Astrocyte (in vitro differentiated cells and primary cell): Measurements from ENCODE around the gene TNFRSF12A. TPM values are rescaled to one million over a fixed set of nuclear protein-coding genes. Genes with fewer than 3 reads are reported as not detected.

Source experiments
- DNase-seq: peaks from one replicate; pipeline ENCODE4 v3.0.0-alpha.2; 2010; ENCODE audit warnings: low read depth
- FAIRE-seq: peaks from 2 replicates; lab custom pipeline; 2011; peaks lifted over from hg19 to GRCh38; lab: Jason Lieb, UNC
- H2AFZ ChIP-seq: 2 replicates; pipeline ENCODE4 v1.6.0; 2012; ENCODE audit warnings: low read depth, low read length, inconsistent platforms
- H3K27ac ChIP-seq: 2 replicates; pipeline ENCODE4 v1.5.1; 2011; ENCODE audit warnings: low read depth, low read length, inconsistent platforms
- H3K27me3 ChIP-seq: 2 replicates; pipeline ENCODE4 v1.6.0; 2011; ENCODE audit warnings: low read length, inconsistent platforms; ENCODE audit not compliant: insufficient read depth
- H3K36me3 ChIP-seq: 2 replicates; pipeline ENCODE4 v1.5.1; 2011; ENCODE audit warnings: low read length, inconsistent platforms; ENCODE audit not compliant: insufficient read depth
- H3K4me1 ChIP-seq: 2 replicates; pipeline ENCODE4 v1.5.1; 2011; ENCODE audit warnings: low read length, inconsistent platforms; ENCODE audit not compliant: insufficient read depth
- H3K4me2 ChIP-seq: 2 replicates; pipeline ENCODE4 v1.6.0; 2012; ENCODE audit warnings: low read length, inconsistent platforms
- H3K4me3 ChIP-seq: 2 replicates; pipeline ENCODE4 v1.5.1; 2011; ENCODE audit warnings: low read depth, mild to moderate bottlenecking, low read length, inconsistent platforms; ENCODE audit not compliant: insufficient read depth
- H3K79me2 ChIP-seq: 2 replicates; pipeline ENCODE4 v1.6.0; 2012; ENCODE audit warnings: mild to moderate bottlenecking, low read length, inconsistent platforms; ENCODE audit not compliant: insufficient read depth
- H3K9ac ChIP-seq: 2 replicates; pipeline ENCODE4 v1.6.0; 2012; ENCODE audit warnings: mild to moderate bottlenecking, low read length, inconsistent platforms
- H3K9me3 ChIP-seq: 2 replicates; pipeline ENCODE4 v1.5.1; 2012; ENCODE audit warnings: low read depth, mild to moderate bottlenecking, low read length, inconsistent platforms; ENCODE audit not compliant: insufficient read depth
- H4K20me1 ChIP-seq: 2 replicates; pipeline ENCODE4 v1.6.0; 2012; ENCODE audit warnings: low read length, inconsistent platforms; ENCODE audit not compliant: insufficient read depth
- H3K27ac Mint-ChIP-seq: one replicate; pipeline ENCODE4 v1.8.0; 2021; ENCODE audit warnings: mild to moderate bottlenecking, mixed read lengths; ENCODE audit not compliant: unreplicated experiment
- H3K27me3 Mint-ChIP-seq: one replicate; pipeline ENCODE4 v1.8.0; 2021; ENCODE audit warnings: low read depth, mixed read lengths; ENCODE audit not compliant: unreplicated experiment
- H3K36me3 Mint-ChIP-seq: one replicate; pipeline ENCODE4 v1.8.0; 2021; ENCODE audit warnings: low read depth, mixed read lengths; ENCODE audit not compliant: unreplicated experiment
- H3K4me1 Mint-ChIP-seq: one replicate; pipeline ENCODE4 v1.8.0; 2021; ENCODE audit warnings: low read depth, mixed read lengths; ENCODE audit not compliant: unreplicated experiment
- H3K4me3 Mint-ChIP-seq: one replicate; pipeline ENCODE4 v1.8.0; 2021; ENCODE audit warnings: mild to moderate bottlenecking, moderate library complexity, mixed read lengths; ENCODE audit not compliant: unreplicated experiment
- H3K9me3 Mint-ChIP-seq: one replicate; pipeline ENCODE4 v1.8.0; 2021; ENCODE audit warnings: mild to moderate bottlenecking, mixed read lengths; ENCODE audit not compliant: unreplicated experiment
- CTCF ChIP-seq: IDR thresholded peaks from 2 replicates; pipeline ENCODE4 v1.5.1; 2011; ENCODE audit warnings: low read depth, mild to moderate bottlenecking, inconsistent platforms, low read length, moderate library complexity; ENCODE audit not compliant: insufficient read depth
- EZH2 ChIP-seq: IDR thresholded peaks from 2 replicates; pipeline ENCODE4 v1.6.1; 2012; ENCODE audit warnings: mild to moderate bottlenecking, low read length, inconsistent platforms; ENCODE audit not compliant: insufficient read depth
- total RNA-seq: library from RNA; stranded (reverse); gene quantifications from 2 replicates; pipeline ENCODE4 v1.2.1, GENCODE V29; 2021

Gene TNFRSF12A
- total RNA-seq, 1 donor from 2014 or later: 262 TPM

- peaks cover 6% of the 10 kb centered on the region for H3K36me3 Mint-ChIP-seq
- no peaks in the 10 kb centered on the region for H3K36me3 ChIP-seq
- FAIRE-seq: no peak
- no peak overlapping the region for H3K9ac ChIP-seq
- H3K79me2 ChIP-seq: no peaks in the 10 kb centered on the region
- peak overlapping the region; percentile 97 for H3K4me2 ChIP-seq
- peaks cover 11% of the 10 kb centered on the region for H3K27me3 Mint-ChIP-seq
- peaks cover 10% of the 10 kb centered on the region for H3K27me3 ChIP-seq
- no peak for TF ChIP-seq CTCF
- no peak for TF ChIP-seq EZH2
- H3K4me3 Mint-ChIP-seq: peak overlapping the region; percentile 64
- H3K4me1 Mint-ChIP-seq: no peaks in the 10 kb centered on the region
- H2AFZ ChIP-seq: no peak overlapping the region
- H3K9me3 Mint-ChIP-seq: no peaks in the 10 kb centered on the region
- peaks cover 4% of the 10 kb centered on the region for H3K4me1 ChIP-seq
- no peak overlapping the region for H3K27ac ChIP-seq
- no peak for DNase-seq
- H3K9me3 ChIP-seq: no peaks in the 10 kb centered on the region
- no peak overlapping the region for H3K27ac Mint-ChIP-seq
- H4K20me1 ChIP-seq: peaks cover 28% of the 10 kb centered on the region
- H3K4me3 ChIP-seq: no peak overlapping the region
Observed at GRCh38 chr16:2971134-2971984, 48.8 kb upstream of the TNFRSF12A start.

GRCh38 chr16:2971985-2972784, 48.0 kb upstream of the TNFRSF12A start:
- H3K27ac Mint-ChIP-seq: peak overlapping the region; percentile 66
- no peak overlapping the region for H3K4me3 ChIP-seq
- peak overlapping the region; percentile 60 for H3K4me3 Mint-ChIP-seq
- TF ChIP-seq CTCF (no peak), EZH2 (no peak)
- H3K79me2 ChIP-seq: no peaks in the 10 kb centered on the region
- H3K27me3 Mint-ChIP-seq: peaks cover 15% of the 10 kb centered on the region
- FAIRE-seq (no peak), DNase-seq (no peak)
- H4K20me1 ChIP-seq: peaks cover 28% of the 10 kb centered on the region
- H3K27ac ChIP-seq: no peak overlapping the region
- no peaks in the 10 kb centered on the region for H3K36me3 ChIP-seq
- no peaks in the 10 kb centered on the region for H3K9me3 ChIP-seq
- peaks cover 10% of the 10 kb centered on the region for H3K27me3 ChIP-seq
- no peaks in the 10 kb centered on the region for H3K4me1 Mint-ChIP-seq
- no peak overlapping the region for H3K9ac ChIP-seq
- H3K4me1 ChIP-seq: peaks cover 4% of the 10 kb centered on the region
- H3K36me3 Mint-ChIP-seq: peaks cover 6% of the 10 kb centered on the region
- no peak overlapping the region for H3K4me2 ChIP-seq
- H2AFZ ChIP-seq: no peak overlapping the region
- H3K9me3 Mint-ChIP-seq: no peaks in the 10 kb centered on the region
